Measurements from ENCODE around the gene ATRAID.
A peak's percentile ranks its signal among the peaks of the same experiment; 100 is the strongest.
"Not testable (repeated sequence)": the region's sequence is repeated elsewhere in the genome, so short reads cannot be mapped to it uniquely, and the experiment has no call there.

ATRAID gene

GRCh38 chr2:27191070-27191829 is 20.6 kb upstream of the ATRAID start:
- DNase-seq (ENCODE audit: low read depth in 1 of 2, low spot score in 1 of 2): peak in 1 of 2 experiments; percentile 72
- H3K27me3 ChIP-seq (ENCODE audit: insufficient read depth, poor library complexity, severe bottlenecking): no peaks in the 10 kb centered on the region
- no peak overlapping the region for H3K27ac ChIP-seq (replicated peaks)
- TF ChIP-seq POLR2AphosphoS5 (IDR thresholded peaks at IDR 0.05; ENCODE audit: low read depth) (no peak), CTCF (IDR thresholded peaks at IDR 0.05; ENCODE audit: insufficient read depth, low read length) (peak; percentile 42)
- H3K4me3 ChIP-seq (replicated peaks; ENCODE audit: insufficient read depth, low read length): no peak overlapping the region

DNA sequence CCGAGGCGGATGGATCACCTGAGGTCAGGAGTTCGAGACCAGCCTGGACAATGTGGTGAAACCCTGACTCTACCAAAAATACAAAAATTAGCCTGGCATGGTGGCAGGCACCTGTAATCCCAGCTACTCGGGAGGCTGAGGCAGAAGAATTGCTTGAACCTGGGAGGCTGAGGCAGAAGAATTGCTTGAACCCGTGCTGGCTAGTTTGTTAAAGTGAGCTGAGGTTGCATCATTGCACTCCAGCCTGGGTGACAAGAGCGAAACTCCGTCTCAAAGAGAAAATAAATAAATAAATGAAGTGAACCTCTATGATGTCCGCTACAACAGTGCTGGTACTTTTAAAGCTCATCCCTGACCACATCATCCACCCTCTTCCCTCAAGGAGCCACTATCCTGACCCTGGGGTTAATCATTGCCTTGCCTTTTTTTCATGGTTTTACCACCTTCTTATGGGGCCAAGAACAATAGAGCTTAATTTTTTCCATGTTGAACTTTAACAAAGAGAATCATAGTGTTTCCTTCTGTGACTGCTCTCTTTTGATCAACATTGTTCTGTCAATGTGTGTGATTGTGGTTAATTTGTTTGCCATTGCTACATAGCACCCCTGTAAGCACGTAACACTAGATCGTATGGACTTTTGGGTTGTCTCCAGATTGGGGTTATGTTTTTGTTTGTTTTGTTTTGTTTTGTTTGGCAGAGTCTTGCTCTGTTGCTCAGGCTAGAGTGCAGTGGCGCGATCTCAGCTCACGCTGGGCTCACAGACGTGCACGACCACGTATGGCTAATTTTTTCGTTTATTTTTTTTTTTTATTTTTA is 17.1 kb upstream of the ATRAID start:
- no peak overlapping the region for H3K27ac ChIP-seq (replicated peaks)

DNA sequence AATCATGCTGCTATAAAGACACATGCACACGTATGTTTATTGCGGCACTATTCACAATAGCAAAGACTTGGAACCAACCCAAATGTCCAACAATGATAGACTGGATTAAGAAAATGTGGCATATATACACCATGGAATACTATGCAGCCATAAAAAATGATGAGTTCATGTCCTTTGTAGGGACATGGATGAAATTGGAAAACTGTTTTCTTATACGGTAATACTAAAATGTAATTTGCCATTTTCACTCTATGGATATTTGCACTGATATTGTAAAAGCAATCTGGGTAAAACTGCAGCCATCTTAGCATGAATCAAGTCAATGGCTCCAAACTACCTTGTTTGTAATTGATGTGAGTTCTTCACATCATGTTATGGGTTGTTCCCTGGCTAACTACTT is 16.0 kb upstream of the ATRAID start:
- not testable (repeated sequence) for H3K27me3 ChIP-seq (ENCODE audit: insufficient read depth, poor library complexity, severe bottlenecking); H3K27ac ChIP-seq (replicated peaks); DNase-seq (ENCODE audit: low read depth in 1 of 2, low spot score in 1 of 2); H3K4me3 ChIP-seq (replicated peaks; ENCODE audit: insufficient read depth, low read length)

More for the DNA sequence above, 17.1 kb upstream of the ATRAID start:
- Histone ChIP-seq H3K4me3 (replicated peaks; ENCODE audit: insufficient read depth, low read length) (no peak overlapping the region), H3K27me3 (ENCODE audit: insufficient read depth, poor library complexity, severe bottlenecking) (no peaks in the 10 kb centered on the region)
- TF ChIP-seq, protein P1, sequence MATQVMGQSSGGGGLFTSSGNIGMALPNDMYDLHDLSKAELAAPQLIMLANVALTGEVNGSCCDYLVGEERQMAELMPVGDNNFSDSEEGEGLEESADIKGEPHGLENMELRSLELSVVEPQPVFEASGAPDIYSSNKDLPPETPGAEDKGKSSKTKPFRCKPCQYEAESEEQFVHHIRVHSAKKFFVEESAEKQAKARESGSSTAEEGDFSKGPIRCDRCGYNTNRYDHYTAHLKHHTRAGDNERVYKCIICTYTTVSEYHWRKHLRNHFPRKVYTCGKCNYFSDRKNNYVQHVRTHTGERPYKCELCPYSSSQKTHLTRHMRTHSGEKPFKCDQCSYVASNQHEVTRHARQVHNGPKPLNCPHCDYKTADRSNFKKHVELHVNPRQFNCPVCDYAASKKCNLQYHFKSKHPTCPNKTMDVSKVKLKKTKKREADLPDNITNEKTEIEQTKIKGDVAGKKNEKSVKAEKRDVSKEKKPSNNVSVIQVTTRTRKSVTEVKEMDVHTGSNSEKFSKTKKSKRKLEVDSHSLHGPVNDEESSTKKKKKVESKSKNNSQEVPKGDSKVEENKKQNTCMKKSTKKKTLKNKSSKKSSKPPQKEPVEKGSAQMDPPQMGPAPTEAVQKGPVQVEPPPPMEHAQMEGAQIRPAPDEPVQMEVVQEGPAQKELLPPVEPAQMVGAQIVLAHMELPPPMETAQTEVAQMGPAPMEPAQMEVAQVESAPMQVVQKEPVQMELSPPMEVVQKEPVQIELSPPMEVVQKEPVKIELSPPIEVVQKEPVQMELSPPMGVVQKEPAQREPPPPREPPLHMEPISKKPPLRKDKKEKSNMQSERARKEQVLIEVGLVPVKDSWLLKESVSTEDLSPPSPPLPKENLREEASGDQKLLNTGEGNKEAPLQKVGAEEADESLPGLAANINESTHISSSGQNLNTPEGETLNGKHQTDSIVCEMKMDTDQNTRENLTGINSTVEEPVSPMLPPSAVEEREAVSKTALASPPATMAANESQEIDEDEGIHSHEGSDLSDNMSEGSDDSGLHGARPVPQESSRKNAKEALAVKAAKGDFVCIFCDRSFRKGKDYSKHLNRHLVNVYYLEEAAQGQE (IDR thresholded peaks at IDR 0.05; ENCODE audit: insufficient replicate concordance, low read depth): no peak
- TF ChIP-seq SPI1 (IDR thresholded peaks at IDR 0.05; ENCODE audit: borderline replicate concordance, low read depth) (no peak), CTCF (IDR thresholded peaks at IDR 0.05; ENCODE audit: insufficient read depth, low read length) (no peak), POLR2AphosphoS5 (IDR thresholded peaks at IDR 0.05; ENCODE audit: low read depth) (no peak), GABPA (IDR thresholded peaks at IDR 0.05; ENCODE audit: low read depth) (no peak)
- no peak for DNase-seq (ENCODE audit: low read depth in 1 of 2, low spot score in 1 of 2)

GRCh38 chr2:27198068-27198467 is 13.8 kb upstream of the ATRAID start:
- DNase-seq (ENCODE audit: low read depth in 1 of 2, low spot score in 1 of 2); H3K27ac ChIP-seq (replicated peaks); H3K4me3 ChIP-seq (replicated peaks; ENCODE audit: insufficient read depth, low read length); H3K27me3 ChIP-seq (ENCODE audit: insufficient read depth, poor library complexity, severe bottlenecking): not testable (repeated sequence)

DNA sequence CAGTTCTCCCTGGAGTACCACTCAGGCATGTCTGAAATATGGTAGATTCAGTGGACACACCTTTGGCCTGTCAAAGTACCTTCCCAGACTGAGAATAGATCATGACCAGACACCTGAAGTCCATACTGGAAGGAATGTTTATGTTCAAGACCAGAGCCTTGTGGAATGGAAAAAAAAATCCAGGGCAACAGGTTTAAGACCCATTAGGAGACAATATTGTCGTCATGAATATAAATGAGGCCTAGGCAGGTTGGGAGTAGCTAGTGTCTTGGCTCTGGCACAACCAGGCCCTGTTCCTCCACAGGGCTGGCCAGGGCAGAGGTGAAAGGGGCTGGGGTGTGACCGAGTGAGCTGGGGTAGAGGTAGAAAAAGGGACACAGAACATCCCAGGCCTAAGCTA is 13.2 kb upstream of the ATRAID start:
- no peak overlapping the region for H3K4me3 ChIP-seq (replicated peaks; ENCODE audit: insufficient read depth, low read length)
- DNase-seq (ENCODE audit: low read depth in 1 of 2, low spot score in 1 of 2): no peak
- H3K27ac ChIP-seq (replicated peaks): no peak overlapping the region
- no peak for TF ChIP-seq POLR2AphosphoS5 (IDR thresholded peaks at IDR 0.05; ENCODE audit: low read depth)
- TF ChIP-seq, protein P1 (IDR thresholded peaks at IDR 0.05; ENCODE audit: insufficient replicate concordance, low read depth): no peak
- TF ChIP-seq SPI1 (IDR thresholded peaks at IDR 0.05; ENCODE audit: borderline replicate concordance, low read depth): no peak
- TF ChIP-seq CTCF (IDR thresholded peaks at IDR 0.05; ENCODE audit: insufficient read depth, low read length): no peak
- TF ChIP-seq GABPA (IDR thresholded peaks at IDR 0.05; ENCODE audit: low read depth): no peak
- H3K27me3 ChIP-seq (ENCODE audit: insufficient read depth, poor library complexity, severe bottlenecking): no peaks in the 10 kb centered on the region
